HEK293 (cell line): ENCODE measurements around the gene TMEM255B.

Source experiments
- CTCF ChIA-PET: fragments of 350-600 bp; formaldehyde crosslinking; extraction: SDS; loops from one replicate; lab custom pipeline; 2021; ENCODE audit warnings: antibody characterized with exemption; lab: Yijun Ruan, JAX
- POLR2A ChIA-PET: fragments of 300-600 bp; formaldehyde crosslinking; extraction: SDS; loops from one replicate; lab custom pipeline; 2020; ENCODE audit warnings: antibody characterized with exemption, inconsistent platforms; lab: Yijun Ruan, JAX
- H3K27ac ChIP-seq: fragments of 200-500 bp; sonication (Bioruptor generic); 2 replicates; pipeline ENCODE4 v1.5.1; 2014; ENCODE audit warnings: low read depth, low read length, control low read depth, inconsistent platforms; ENCODE audit errors: extremely low read depth
- H3K36me3 ChIP-seq, 2 experiments: fragments of 200-500 bp in 1 of 2; sonication (Bioruptor generic) in 1 of 2; 1 replicate in 1 of 2; 2 replicates in 1 of 2; pipeline ENCODE4 v1.5.1; 2014 to 2017; ENCODE audit warnings: inconsistent platforms in 2 of 2, low read length in 2 of 2; ENCODE audit not compliant: control insufficient read depth in 2 of 2, insufficient read depth in 1 of 2
- H3K4me1 ChIP-seq: fragments of 200-500 bp; sonication (Bioruptor generic); 2 replicates; pipeline ENCODE4 v1.5.1; 2014; ENCODE audit warnings: mild to moderate bottlenecking, low read length, inconsistent platforms; ENCODE audit not compliant: control insufficient read depth, insufficient read depth
- H3K4me3 ChIP-seq: 2 replicates; pipeline ENCODE4 v1.5.1; 2011; ENCODE audit warnings: low read depth, mild to moderate bottlenecking, control low read depth, low read length, moderate library complexity
- H3K9me3 ChIP-seq: fragments of 200-500 bp; sonication (Bioruptor generic); 2 replicates; pipeline ENCODE4 v1.5.1; 2014; ENCODE audit warnings: low read depth, low read length, inconsistent platforms; ENCODE audit not compliant: control insufficient read depth, insufficient read depth
- EGR2 ChIP-seq: fragments of 450-650 bp; formaldehyde crosslinking; IDR thresholded peaks from 2 replicates; pipeline ENCODE4 v1.5.1; 2016; ENCODE audit warnings: low read depth, missing biosample characterization, missing genetic modification characterization
- GLI4 ChIP-seq: fragments of 450-650 bp; formaldehyde crosslinking; IDR thresholded peaks from 2 replicates; pipeline ENCODE4 v1.5.1; 2016; ENCODE audit warnings: missing biosample characterization, missing genetic modification characterization
- KLF1 ChIP-seq: fragments of 450-650 bp; formaldehyde crosslinking; IDR thresholded peaks from 2 replicates; pipeline ENCODE4 v1.5.1; 2016; ENCODE audit warnings: missing biosample characterization, missing genetic modification characterization
- PRDM1 ChIP-seq: fragments of 450-650 bp; formaldehyde crosslinking; IDR thresholded peaks from 2 replicates; pipeline ENCODE4; 2016; ENCODE audit warnings: missing biosample characterization, missing genetic modification characterization
- SP2 ChIP-seq: fragments of 450-650 bp; formaldehyde crosslinking; IDR thresholded peaks from 2 replicates; pipeline ENCODE4 v1.5.1; 2016; ENCODE audit warnings: missing biosample characterization, missing genetic modification characterization
- SP7 ChIP-seq: fragments of 450-650 bp; formaldehyde crosslinking; IDR thresholded peaks from 2 replicates; pipeline ENCODE4 v1.5.1; 2016; ENCODE audit warnings: missing biosample characterization, missing genetic modification characterization
- ZBTB6 ChIP-seq: fragments of 450-650 bp; formaldehyde crosslinking; IDR thresholded peaks from 2 replicates; pipeline ENCODE4 v1.5.1; 2017; ENCODE audit warnings: missing biosample characterization, missing genetic modification characterization
- ZBTB7A ChIP-seq: fragments of 450-650 bp; formaldehyde crosslinking; IDR thresholded peaks from 2 replicates; pipeline ENCODE4 v1.5.1; 2016; ENCODE audit warnings: low read depth, missing biosample characterization, missing genetic modification characterization
- ZFP69B ChIP-seq: fragments of 450-650 bp; formaldehyde crosslinking; IDR thresholded peaks from 2 replicates; pipeline ENCODE4 v1.5.1; 2016; ENCODE audit warnings: missing biosample characterization, missing genetic modification characterization
- ZNF10 ChIP-seq: fragments of 450-650 bp; formaldehyde crosslinking; IDR thresholded peaks from 2 replicates; pipeline ENCODE4 v1.5.1; 2017; ENCODE audit warnings: missing biosample characterization, missing genetic modification characterization
- ZNF112 ChIP-seq: fragments of 450-650 bp; formaldehyde crosslinking; IDR thresholded peaks from 2 replicates; pipeline ENCODE4 v1.5.0; 2017; ENCODE audit warnings: missing biosample characterization, missing genetic modification characterization
- ZNF155 ChIP-seq: fragments of 450-650 bp; formaldehyde crosslinking; IDR thresholded peaks from 2 replicates; pipeline ENCODE4 v1.5.1; 2016; ENCODE audit warnings: missing biosample characterization, missing genetic modification characterization
- ZNF18 ChIP-seq: fragments of 450-650 bp; formaldehyde crosslinking; IDR thresholded peaks from 2 replicates; pipeline ENCODE4 v1.5.1; 2016; ENCODE audit warnings: missing biosample characterization, missing genetic modification characterization
- ZNF202 ChIP-seq: fragments of 450-650 bp; formaldehyde crosslinking; IDR thresholded peaks from 2 replicates; pipeline ENCODE4 v1.5.1; 2016; ENCODE audit warnings: missing biosample characterization, missing genetic modification characterization, borderline replicate concordance
- ZNF24 ChIP-seq: fragments of 450-650 bp; formaldehyde crosslinking; IDR thresholded peaks from 2 replicates; pipeline ENCODE4 v1.5.1; 2016; ENCODE audit warnings: missing biosample characterization, missing genetic modification characterization
- ZNF26 ChIP-seq: fragments of 450-650 bp; formaldehyde crosslinking; IDR thresholded peaks from 2 replicates; pipeline ENCODE4 v1.5.1; 2016; ENCODE audit warnings: missing biosample characterization, missing genetic modification characterization
- ZNF37A ChIP-seq: fragments of 450-650 bp; IDR thresholded peaks from 2 replicates; pipeline ENCODE4 v1.5.1; 2018; ENCODE audit warnings: missing biosample characterization, missing genetic modification characterization
- ZNF416 ChIP-seq: fragments of 450-650 bp; formaldehyde crosslinking; IDR thresholded peaks from 2 replicates; pipeline ENCODE4 v1.5.1; 2016; ENCODE audit warnings: missing biosample characterization, missing genetic modification characterization
- ZNF473 ChIP-seq: fragments of 450-650 bp; formaldehyde crosslinking; IDR thresholded peaks from 2 replicates; pipeline ENCODE4 v1.5.1; 2017; ENCODE audit warnings: missing biosample characterization, missing genetic modification characterization
- ZNF513 ChIP-seq: fragments of 450-650 bp; IDR thresholded peaks from 2 replicates; pipeline ENCODE4 v1.5.1; 2018; ENCODE audit warnings: missing biosample characterization, missing genetic modification characterization
- ZNF521 ChIP-seq: fragments of 450-650 bp; formaldehyde crosslinking; IDR thresholded peaks from 2 replicates; pipeline ENCODE4 v1.5.1; 2017; ENCODE audit warnings: missing biosample characterization, mild to moderate bottlenecking, missing genetic modification characterization
- ZNF555 ChIP-seq: fragments of 450-650 bp; formaldehyde crosslinking; conservative IDR thresholded peaks from 2 replicates; pipeline ENCODE4 v1.5.1; 2017; ENCODE audit warnings: missing biosample characterization, mild to moderate bottlenecking, missing genetic modification characterization, inconsistent platforms
- ZNF571 ChIP-seq: fragments of 450-650 bp; formaldehyde crosslinking; IDR thresholded peaks from 2 replicates; pipeline ENCODE4 v1.5.0; 2017; ENCODE audit warnings: missing biosample characterization, missing genetic modification characterization
- ZNF670 ChIP-seq: fragments of 450-650 bp; formaldehyde crosslinking; IDR thresholded peaks from 2 replicates; pipeline ENCODE4 v1.5.1; 2016; ENCODE audit warnings: missing biosample characterization, missing genetic modification characterization, low read depth
- ZNF707 ChIP-seq: fragments of 450-650 bp; formaldehyde crosslinking; IDR thresholded peaks from 2 replicates; pipeline ENCODE4 v1.5.1; 2016; ENCODE audit warnings: missing biosample characterization, missing genetic modification characterization
- TF ChIP-seq, protein P1 (sequence below): fragments of 450-650 bp; formaldehyde crosslinking; optimal IDR thresholded peaks from 2 replicates; pipeline ENCODE3; 2016; ENCODE audit warnings: missing biosample characterization, mild to moderate bottlenecking, missing genetic modification characterization

TMEM255B gene

GRCh38 chr13:113786262-113786841 lies 27.3 kb downstream of the TMEM255B start (continued):
- TF ChIP-seq ZNF26 (tag by site-specific recombination): 0 out of 2 replicates have a peak, but pooled peaks have one; percentile 31
- TF ChIP-seq ZNF571 (tag by site-specific recombination): 0 out of 2 replicates have a peak, but pooled peaks have one; percentile 55
- TF ChIP-seq ZNF24: no peak
- 0 out of 2 replicates have a peak, but pooled peaks have one; percentile 11 for TF ChIP-seq ZNF707
- no peak for TF ChIP-seq SP2 (tag by site-specific recombination)
- TF ChIP-seq ZNF155 (tag by site-specific recombination): no peak

- ChIA-PET CTCF (no interaction called here), POLR2A (no interaction called here)
- Histone ChIP-seq H3K9me3 (no peaks in the 10 kb centered on the region), H3K36me3 (no peaks in the 10 kb centered on the region), H3K4me1 (no peaks in the 10 kb centered on the region), H3K4me3 (no peak overlapping the region), H3K27ac (no peak overlapping the region)
- TF ChIP-seq ZNF202 (tag by site-specific recombination) (no peak), KLF1 (tag by site-specific recombination) (peak; percentile 56; the same call in 1 of the 2 replicates)
These were observed 28.7 kb downstream of the TMEM255B start for GRCh38 chr13:113787694-113788093.

DNA sequence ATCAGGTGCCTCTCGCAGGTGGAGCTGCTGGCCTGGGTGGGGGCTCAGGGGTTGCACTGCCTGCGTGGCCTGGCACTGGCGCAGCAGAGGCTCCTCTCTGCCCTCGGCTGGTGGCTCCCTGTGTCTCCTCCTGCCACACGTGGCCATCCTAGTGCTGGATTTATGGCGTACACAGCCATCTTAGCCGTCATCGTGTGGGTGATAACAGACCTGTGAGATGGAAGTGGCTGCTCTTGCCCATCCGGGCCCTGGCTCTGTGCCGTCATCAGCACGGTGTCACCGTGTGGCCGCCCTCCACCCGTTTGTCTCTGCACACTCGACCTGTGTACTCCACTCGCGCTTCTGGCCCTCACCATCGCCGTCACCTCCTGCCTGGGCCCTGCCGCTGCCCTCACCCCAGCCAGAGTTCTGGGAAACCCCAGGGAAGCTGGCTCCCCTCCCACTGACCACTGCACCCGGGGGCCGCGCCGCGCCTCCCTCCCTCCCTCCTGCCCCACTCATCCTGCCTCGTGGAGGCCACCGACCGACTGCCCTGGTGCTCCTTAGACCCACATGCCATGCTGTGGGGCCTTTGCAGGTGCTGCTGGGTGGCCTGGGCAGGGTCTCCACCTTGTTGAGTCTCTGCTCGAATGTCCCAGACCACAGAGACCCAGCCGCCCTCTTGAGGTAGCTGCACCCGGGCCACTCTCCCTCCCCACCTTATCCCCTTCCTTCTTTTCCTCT lies 29.5 kb downstream of the TMEM255B start:
- no peaks in the 10 kb centered on the region for H3K36me3 ChIP-seq
- H3K4me3 ChIP-seq: no peak overlapping the region
- H3K27ac ChIP-seq: no peak overlapping the region
- H3K9me3 ChIP-seq: no peaks in the 10 kb centered on the region
- no peak for TF ChIP-seq ZNF521
- no peak for TF ChIP-seq ZNF670 (tag by site-specific recombination)
- no peak for TF ChIP-seq ZNF513 (tag by site-specific recombination)
- TF ChIP-seq, protein P1, sequence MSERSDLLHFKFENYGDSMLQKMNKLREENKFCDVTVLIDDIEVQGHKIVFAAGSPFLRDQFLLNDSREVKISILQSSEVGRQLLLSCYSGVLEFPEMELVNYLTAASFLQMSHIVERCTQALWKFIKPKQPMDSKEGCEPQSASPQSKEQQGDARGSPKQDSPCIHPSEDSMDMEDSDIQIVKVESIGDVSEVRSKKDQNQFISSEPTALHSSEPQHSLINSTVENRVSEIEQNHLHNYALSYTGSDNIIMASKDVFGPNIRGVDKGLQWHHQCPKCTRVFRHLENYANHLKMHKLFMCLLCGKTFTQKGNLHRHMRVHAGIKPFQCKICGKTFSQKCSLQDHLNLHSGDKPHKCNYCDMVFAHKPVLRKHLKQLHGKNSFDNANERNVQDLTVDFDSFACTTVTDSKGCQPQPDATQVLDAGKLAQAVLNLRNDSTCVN (tag by site-specific recombination): no peak
- TF ChIP-seq KLF1 (tag by site-specific recombination): no peak
- no peak for TF ChIP-seq ZNF416
- no peak for TF ChIP-seq ZBTB7A (tag by site-specific recombination)
- no peak for TF ChIP-seq PRDM1 (tag by site-specific recombination)
- TF ChIP-seq ZBTB6 (tag by site-specific recombination): no peak
- no peak for TF ChIP-seq ZNF473 (tag by site-specific recombination)
- no peak for TF ChIP-seq ZNF555
- no peak for TF ChIP-seq ZFP69B (tag by site-specific recombination)
- no peak for TF ChIP-seq SP7 (tag by site-specific recombination)
- TF ChIP-seq ZNF112: no peak
- TF ChIP-seq EGR2 (tag by site-specific recombination): no peak
- TF ChIP-seq ZNF18: no peak
- TF ChIP-seq GLI4 (tag by site-specific recombination): no peak
- TF ChIP-seq ZNF37A (tag by site-specific recombination): no peak
- TF ChIP-seq ZNF10 (tag by site-specific recombination): no peak
- CTCF ChIA-PET: no interaction called here
- POLR2A ChIA-PET: no interaction called here
- no peaks in the 10 kb centered on the region for H3K4me1 ChIP-seq
